ENCODE results near the gene SMYD5. TPM values are rescaled to one million over a fixed set of nuclear protein-coding genes. Genes with fewer than 3 reads are reported as not detected.
"Not testable (repeated sequence)": the region's sequence is repeated elsewhere in the genome, so short reads cannot be mapped to it uniquely, and the experiment has no call there.

SMYD5 gene
- total RNA-seq: 23.4 and 31.7 TPM in 2 replicates
- polyA plus RNA-seq: 16.2 and 19.9 TPM in 2 replicates
- polyA plus RNA-seq (2011; cell fraction: cytosol; rRNA removed): 18.9 and 20.7 TPM in 2 replicates
- 42.3 and 47.6 TPM in 2 replicates for polyA plus RNA-seq (2011; cell fraction: nucleus; rRNA removed)
- 20.3 and 23.2 TPM in 2 replicates for polyA plus RNA-seq (2012)
- 25.7 and 36.9 TPM in 2 replicates for polyA minus RNA-seq
- 11.6 TPM for polyA minus RNA-seq (2011; cell fraction: cytosol; rRNA and poly(A)+ RNA removed)
- 19.8 and 21.2 TPM in 2 replicates for polyA minus RNA-seq (2011; cell fraction: nucleus; rRNA and poly(A)+ RNA removed)
- Bru-seq, nascent RNA: percentile 65 among the genes with signal in this experiment
- percentile 77 among the genes with signal in this experiment for BruChase-seq, experiment 1, labeled RNA remaining after a 6-hour chase
- BruChase-seq, experiment 2, labeled RNA remaining after a 2-hour chase: percentile 78 among the genes with signal in this experiment
- long read RNA-seq, transcript SMYD5-202 (13 exons, 2,593 nt): major isoform, 17 of 31 reads
- long read RNA-seq, partial matches to known transcripts: 3 of 31 reads
- long read RNA-seq, other reads (novel, unspliced or antisense): 11 of 31 reads

- CTCF ChIA-PET: interaction anchor here (0.6 to 2.7 kb wide), 6 partner anchors 37 to 321 kb away, joined by 3 to 100 read pairs (median 4); no protein-coding TSS in a partner anchor
- Histone ChIP-seq H2AFZ (ENCODE audit: low read depth, low read length) (peak within 1 kb of the TSS; percentile 85), H4K20me1 (replicated peaks; ENCODE audit: control insufficient read depth, extremely low read depth, insufficient read depth, low read length) (no peaks in the 10 kb centered on the region), H3K36me3 (ENCODE audit: control insufficient read depth in 2 of 2, extremely low read depth in 1 of 2, insufficient read depth in 2 of 2, low read length in 2 of 2) (peaks cover 0 to 2% of the 10 kb centered on the region in 2 experiments), H3K4me3 (replicated peaks in 1 of 3; ENCODE audit: insufficient read depth in 1 of 3, low read depth in 1 of 3, low read length in 3 of 3) (peak within 1 kb of the TSS; percentile 80 to 87 (median 86)), H3K27me3 (ENCODE audit: control insufficient read depth in 2 of 2, insufficient read depth in 2 of 2, low read length in 2 of 2) (no peaks in the 10 kb centered on the region), H3K9me3 (replicated peaks; ENCODE audit: control insufficient read depth, insufficient read depth, low read length) (no peaks in the 10 kb centered on the region), H3K4me1 (ENCODE audit: control insufficient read depth, extremely low read depth, insufficient read depth, low read length) (peaks cover 9% of the 10 kb centered on the region), H3K4me2 (ENCODE audit: insufficient read depth, low read length) (peak within 1 kb of the TSS; percentile 90), H3K9me1 (replicated peaks; ENCODE audit: control insufficient read depth, extremely low read depth, insufficient read depth, low read length) (no peaks in the 10 kb centered on the region), H3K27ac (ENCODE audit: insufficient read depth, low read depth, low read length) (peak within 1 kb of the TSS; percentile 70), H3K79me2 (ENCODE audit: control insufficient read depth, insufficient read depth, low read length) (peaks cover 16% of the 10 kb centered on the region), H3K9ac (replicated peaks; ENCODE audit: extremely low read depth, insufficient read depth, low read length) (peak within 1 kb of the TSS; percentile 86)
- no peak for TF ChIP-seq FOS (IDR thresholded peaks at IDR 0.05; ENCODE audit: borderline replicate concordance, insufficient read depth, low read length)
- TF ChIP-seq MAX (IDR thresholded peaks at IDR 0.05; ENCODE audit: insufficient read depth, insufficient read length): peak; percentile 89
- TF ChIP-seq MYC (IDR thresholded peaks at IDR 0.05; ENCODE audit: low read depth, low read length): peak; percentile 79
- peak; percentile 88 for TF ChIP-seq POLR2A (IDR thresholded peaks at IDR 0.05; ENCODE audit: low read depth, low read length)
- peak; percentile 82 for TF ChIP-seq POLR2AphosphoS5 (IDR thresholded peaks at IDR 0.05; ENCODE audit: insufficient read depth, low read depth, low read length)
- TSS peak; percentile 60 for BruUV-seq (replicated peaks)
- POLR2A ChIA-PET: interaction anchor here (1.0 kb wide), 1 partner anchor 18 kb away, joined by 3 read pairs; the partner anchor contains the start of gene PRADC1
- peak; percentile 90 for FAIRE-seq
- peak; percentile 81 for DNase-seq (ENCODE audit: low read depth, low spot score)
- intact Hi-C loops (cut with micrococcal nuclease) (loop anchor here (1.0 kb wide), 2 partner anchors 19 to 37 kb away; partner anchors contain the start of gene PRADC1), dilution Hi-C loops (cut with MboI; ENCODE audit: extremely low pct_ligation_motif_present, low sequenced_read_pairs) (no loop called here)
Observed at GRCh38 chr2:73214120-73215035, at the start of gene SMYD5. Gene SMYD5 (plus strand): TSS chr2:73214245. CDS start chr2:73214267, 22 bp downstream.

DNA sequence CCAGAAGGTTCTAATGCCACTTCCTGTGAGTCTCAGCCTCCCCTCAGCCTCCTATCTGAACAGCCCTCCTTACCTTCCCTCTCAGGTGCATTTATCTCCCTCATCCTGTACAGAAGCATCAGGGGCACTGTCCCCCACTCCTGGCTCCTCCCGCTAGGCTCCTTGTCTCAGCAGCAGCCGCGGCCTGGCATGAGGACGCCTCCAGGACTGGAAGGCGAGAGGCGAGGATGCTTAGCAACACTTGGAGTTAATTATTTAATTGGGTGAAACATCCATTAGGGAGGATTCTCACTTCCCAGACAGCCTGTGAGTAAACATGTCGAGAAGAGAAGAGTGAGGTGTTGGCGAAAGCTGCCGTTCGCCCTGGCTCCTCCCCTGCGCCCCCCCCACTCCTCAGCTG lies 48.1 kb upstream of the SMYD5 start:
- H4K20me1 ChIP-seq (replicated peaks; ENCODE audit: control insufficient read depth, extremely low read depth, insufficient read depth, low read length); dilution Hi-C loops (cut with MboI; ENCODE audit: extremely low pct_ligation_motif_present, low sequenced_read_pairs); H3K27me3 ChIP-seq (ENCODE audit: control insufficient read depth in 2 of 2, insufficient read depth in 2 of 2, low read length in 2 of 2); BruUV-seq (replicated peaks); H3K9me1 ChIP-seq (replicated peaks; ENCODE audit: control insufficient read depth, extremely low read depth, insufficient read depth, low read length); H2AFZ ChIP-seq (ENCODE audit: low read depth, low read length); H3K4me3 ChIP-seq (replicated peaks in 1 of 3; ENCODE audit: insufficient read depth in 1 of 3, low read depth in 1 of 3, low read length in 3 of 3); CTCF ChIA-PET; H3K27ac ChIP-seq (ENCODE audit: insufficient read depth, low read depth, low read length); intact Hi-C loops (cut with micrococcal nuclease); H3K9ac ChIP-seq (replicated peaks; ENCODE audit: extremely low read depth, insufficient read depth, low read length); H3K4me1 ChIP-seq (ENCODE audit: control insufficient read depth, extremely low read depth, insufficient read depth, low read length); POLR2A ChIA-PET; DNase-seq (ENCODE audit: low read depth, low spot score); FAIRE-seq; H3K4me2 ChIP-seq (ENCODE audit: insufficient read depth, low read length); H3K36me3 ChIP-seq (ENCODE audit: control insufficient read depth in 2 of 2, extremely low read depth in 1 of 2, insufficient read depth in 2 of 2, low read length in 2 of 2); H3K9me3 ChIP-seq (replicated peaks; ENCODE audit: control insufficient read depth, insufficient read depth, low read length); H3K79me2 ChIP-seq (ENCODE audit: control insufficient read depth, insufficient read depth, low read length): not testable (repeated sequence)

DNA sequence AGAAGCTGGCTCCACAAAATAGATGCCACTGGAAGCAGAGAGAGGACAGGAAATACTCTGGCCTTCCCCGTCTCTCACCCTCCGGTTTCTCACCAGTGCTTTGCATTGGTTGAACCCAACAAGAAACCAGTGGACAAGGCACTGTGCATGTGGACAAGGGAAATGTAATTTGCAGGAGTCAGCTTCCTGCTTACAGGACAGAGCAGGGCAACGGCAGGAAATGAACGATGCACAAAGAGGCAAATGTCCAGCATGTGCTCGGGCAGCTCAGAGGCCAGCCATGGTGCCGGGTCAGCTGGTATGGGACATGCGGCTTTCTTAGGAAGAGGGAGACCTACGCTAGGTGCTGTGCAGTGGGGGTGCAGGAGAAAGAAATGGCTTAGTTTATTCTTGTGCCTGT lies 47.2 kb upstream of the SMYD5 start:
- H3K27me3 ChIP-seq (ENCODE audit: control insufficient read depth in 2 of 2, insufficient read depth in 2 of 2, low read length in 2 of 2); H4K20me1 ChIP-seq (replicated peaks; ENCODE audit: control insufficient read depth, extremely low read depth, insufficient read depth, low read length); H3K4me1 ChIP-seq (ENCODE audit: control insufficient read depth, extremely low read depth, insufficient read depth, low read length); CTCF ChIA-PET; H3K27ac ChIP-seq (ENCODE audit: insufficient read depth, low read depth, low read length); H3K9me3 ChIP-seq (replicated peaks; ENCODE audit: control insufficient read depth, insufficient read depth, low read length); H3K9ac ChIP-seq (replicated peaks; ENCODE audit: extremely low read depth, insufficient read depth, low read length); H3K9me1 ChIP-seq (replicated peaks; ENCODE audit: control insufficient read depth, extremely low read depth, insufficient read depth, low read length); intact Hi-C loops (cut with micrococcal nuclease); H3K36me3 ChIP-seq (ENCODE audit: control insufficient read depth in 2 of 2, extremely low read depth in 1 of 2, insufficient read depth in 2 of 2, low read length in 2 of 2); DNase-seq (ENCODE audit: low read depth, low spot score); H3K4me3 ChIP-seq (replicated peaks in 1 of 3; ENCODE audit: insufficient read depth in 1 of 3, low read depth in 1 of 3, low read length in 3 of 3); H3K79me2 ChIP-seq (ENCODE audit: control insufficient read depth, insufficient read depth, low read length); H3K4me2 ChIP-seq (ENCODE audit: insufficient read depth, low read length); BruUV-seq (replicated peaks); POLR2A ChIA-PET; dilution Hi-C loops (cut with MboI; ENCODE audit: extremely low pct_ligation_motif_present, low sequenced_read_pairs): not testable (repeated sequence)
- H2AFZ ChIP-seq (ENCODE audit: low read depth, low read length): peak overlapping the region; percentile 26
- FAIRE-seq: peak; percentile 100
